Urinary bladder (tissue), 4 donors: ENCODE measurements around the gene MYH14. TPM values are rescaled to one million over a fixed set of nuclear protein-coding genes. Genes with fewer than 3 reads are reported as not detected.

Experiments
- DNase-seq: peaks from one replicate; pipeline ENCODE4 v3.0.0-alpha.2; 2015; ENCODE audit errors: extremely low spot score
- H3K27ac ChIP-seq: one replicate; pipeline ENCODE4 v1.5.1; 2013; ENCODE audit warnings: low read depth, mild to moderate bottlenecking, moderate library complexity
- H3K36me3 ChIP-seq: one replicate; pipeline ENCODE4 v1.6.1; 2013; ENCODE audit warnings: mild to moderate bottlenecking, moderate library complexity; ENCODE audit not compliant: insufficient read depth
- H3K4me1 ChIP-seq: one replicate; pipeline ENCODE4 v1.6.1; 2013; ENCODE audit warnings: mild to moderate bottlenecking, moderate library complexity; ENCODE audit not compliant: insufficient read depth
- H3K4me3 ChIP-seq: one replicate; pipeline ENCODE4 v1.5.1; 2013; ENCODE audit warnings: low read depth, low read length
- WGBS: extraction: QIAGEN DNeasy Blood & Tissue Kit; methylation state at CpG from one replicate; pipeline ENCODE4 v1.1.7; 2013; 5-methylcytosine and 5-hydroxymethylcytosine counted together
- polyA plus RNA-seq: library from polyadenylated mRNA; stranded (reverse); fragments of 200-250 nt; gene quantifications from one replicate; pipeline ENCODE4 v1.2.3, GENCODE V29; 2013
- total RNA-seq: library from RNA; depleted of rRNA; stranded (reverse); fragments of >200 nt; gene quantifications from one replicate; pipeline ENCODE4 v1.2.3, GENCODE V29; 2014
- donor health status: healthy with polysubstance abuse.
- donor health status: healthy.

MYH14 gene
- total and polyA plus RNA-seq, 2 donors: 7.0 to 15.5 TPM

GRCh38 chr19:50242581-50242980 is 39.2 kb downstream of the MYH14 start:
- H3K36me3 ChIP-seq: no peaks in the 10 kb centered on the region
- no peak for DNase-seq
- no peak overlapping the region for H3K4me3 ChIP-seq
- WGBS: 83% methylated on average over 6 of the region's 6 CpGs
- H3K4me1 ChIP-seq: no peaks in the 10 kb centered on the region
- H3K27ac ChIP-seq: no peak overlapping the region

GRCh38 chr19:50244695-50245094 is 41.3 kb downstream of the MYH14 start:
- Histone ChIP-seq H3K4me1 (no peaks in the 10 kb centered on the region), H3K36me3 (peaks cover 3% of the 10 kb centered on the region), H3K27ac (no peak overlapping the region), H3K4me3 (no peak overlapping the region)
- WGBS: 44% methylated on average over 9 of the region's 9 CpGs
- DNase-seq: no peak

GRCh38 chr19:50248413-50248812 is 45.0 kb downstream of the MYH14 start:
- H3K4me1 ChIP-seq: no peaks in the 10 kb centered on the region
- H3K36me3 ChIP-seq: peaks cover 7% of the 10 kb centered on the region
- no peak overlapping the region for H3K4me3 ChIP-seq
- 88% methylated on average over 10 of the region's 10 CpGs for WGBS
- no peak overlapping the region for H3K27ac ChIP-seq
- no peak for DNase-seq

- H3K27ac ChIP-seq: no peak overlapping the region
- peaks cover 7% of the 10 kb centered on the region for H3K36me3 ChIP-seq
- no peak for DNase-seq
- H3K4me3 ChIP-seq: no peak overlapping the region
- H3K4me1 ChIP-seq: no peaks in the 10 kb centered on the region
- 87% methylated on average over 19 of the region's 19 CpGs for WGBS
Observed at GRCh38 chr19:50248826-50249225, 45.4 kb downstream of the MYH14 start.

- Histone ChIP-seq H3K4me1 (no peaks in the 10 kb centered on the region), H3K4me3 (no peak overlapping the region), H3K27ac (no peak overlapping the region), H3K36me3 (peaks cover 7% of the 10 kb centered on the region)
- no peak for DNase-seq
- 69% methylated on average over 16 of the region's 16 CpGs for WGBS
Observed at GRCh38 chr19:50249636-50250035, 46.2 kb downstream of the MYH14 start.

GRCh38 chr19:50250450-50251136 is 47.2 kb downstream of the MYH14 start:
- 91% methylated on average over 15 of the region's 15 CpGs for WGBS
- no peak for DNase-seq
- no peak overlapping the region for H3K4me3 ChIP-seq
- peaks cover 7% of the 10 kb centered on the region for H3K36me3 ChIP-seq
- H3K27ac ChIP-seq: no peak overlapping the region
- no peaks in the 10 kb centered on the region for H3K4me1 ChIP-seq

- no peak for DNase-seq
- no peak overlapping the region for H3K4me3 ChIP-seq
- H3K36me3 ChIP-seq: peaks cover 7% of the 10 kb centered on the region
- WGBS: 93% methylated on average over 23 of the region's 23 CpGs
- no peak overlapping the region for H3K27ac ChIP-seq
- no peaks in the 10 kb centered on the region for H3K4me1 ChIP-seq
Observed at GRCh38 chr19:50252111-50252886, 48.9 kb downstream of the MYH14 start.

- 73% methylated on average over 5 of the region's 5 CpGs for WGBS
- peaks cover 7% of the 10 kb centered on the region for H3K36me3 ChIP-seq
- no peaks in the 10 kb centered on the region for H3K4me1 ChIP-seq
- no peak overlapping the region for H3K4me3 ChIP-seq
- no peak overlapping the region for H3K27ac ChIP-seq
- DNase-seq: no peak
Observed at GRCh38 chr19:50252887-50253268, 49.5 kb downstream of the MYH14 start.

GRCh38 chr19:50255115-50255514 is 51.7 kb downstream of the MYH14 start:
- WGBS: 79% methylated on average over 5 of the region's 5 CpGs
- no peak overlapping the region for H3K27ac ChIP-seq
- H3K36me3 ChIP-seq: peaks cover 4% of the 10 kb centered on the region
- no peak overlapping the region for H3K4me3 ChIP-seq
- no peak for DNase-seq
- no peaks in the 10 kb centered on the region for H3K4me1 ChIP-seq

GRCh38 chr19:50257141-50257540 is 53.7 kb downstream of the MYH14 start:
- H3K4me3 ChIP-seq: no peak overlapping the region
- DNase-seq: no peak
- no peak overlapping the region for H3K27ac ChIP-seq
- H3K36me3 ChIP-seq: no peaks in the 10 kb centered on the region
- 91% methylated on average over 10 of the region's 10 CpGs for WGBS
- H3K4me1 ChIP-seq: no peaks in the 10 kb centered on the region

GRCh38 chr19:50258918-50259372 is 55.5 kb downstream of the MYH14 start:
- no peaks in the 10 kb centered on the region for H3K4me1 ChIP-seq
- H3K36me3 ChIP-seq: no peaks in the 10 kb centered on the region
- H3K4me3 ChIP-seq: no peak overlapping the region
- no peak for DNase-seq
- H3K27ac ChIP-seq: no peak overlapping the region
- WGBS: 41% methylated on average over 25 of the region's 25 CpGs

- WGBS: 87% methylated on average over 16 of the region's 16 CpGs
- H3K36me3 ChIP-seq: no peaks in the 10 kb centered on the region
- H3K4me1 ChIP-seq: no peaks in the 10 kb centered on the region
- no peak overlapping the region for H3K4me3 ChIP-seq
- H3K27ac ChIP-seq: no peak overlapping the region
- no peak for DNase-seq
Observed at GRCh38 chr19:50261446-50261970, 58.1 kb downstream of the MYH14 start.

GRCh38 chr19:50263176-50263575 is 59.8 kb downstream of the MYH14 start:
- H3K27ac ChIP-seq: no peak overlapping the region
- no peak overlapping the region for H3K4me3 ChIP-seq
- 92% methylated on average over 8 of the region's 8 CpGs for WGBS

More at GRCh38 chr19:50263176-50263575, 59.8 kb downstream of the MYH14 start:
- no peaks in the 10 kb centered on the region for H3K4me1 ChIP-seq
- no peaks in the 10 kb centered on the region for H3K36me3 ChIP-seq
- no peak for DNase-seq
